HG03025 (cell line): ENCODE data around the gene TTC31.
"Not testable (repeated sequence)": the region's sequence is repeated elsewhere in the genome, so short reads cannot be mapped to it uniquely, and the experiment has no call there.

Experiments
- ATAC-seq: cut with Tn5 transposase; IDR thresholded peaks from one replicate; pipeline ENCODE4 v1.9.1; 2021; ENCODE audit warnings: mild to moderate bottlenecking, moderate library complexity; ENCODE audit not compliant: unreplicated experiment, low FRiP score

The TTC31 gene

GRCh38 chr2:74482801-74483674, at the start of gene TTC31, which contains the start of gene CCDC142:
TTC31 (plus strand) TSS chr2:74483081; CDS start chr2:74483096, 15 bp downstream.
CCDC142 (minus strand) TSS chr2:74482998; CDS start chr2:74482837, 161 bp downstream.
- ATAC-seq, result peak; percentile 82

DNA sequence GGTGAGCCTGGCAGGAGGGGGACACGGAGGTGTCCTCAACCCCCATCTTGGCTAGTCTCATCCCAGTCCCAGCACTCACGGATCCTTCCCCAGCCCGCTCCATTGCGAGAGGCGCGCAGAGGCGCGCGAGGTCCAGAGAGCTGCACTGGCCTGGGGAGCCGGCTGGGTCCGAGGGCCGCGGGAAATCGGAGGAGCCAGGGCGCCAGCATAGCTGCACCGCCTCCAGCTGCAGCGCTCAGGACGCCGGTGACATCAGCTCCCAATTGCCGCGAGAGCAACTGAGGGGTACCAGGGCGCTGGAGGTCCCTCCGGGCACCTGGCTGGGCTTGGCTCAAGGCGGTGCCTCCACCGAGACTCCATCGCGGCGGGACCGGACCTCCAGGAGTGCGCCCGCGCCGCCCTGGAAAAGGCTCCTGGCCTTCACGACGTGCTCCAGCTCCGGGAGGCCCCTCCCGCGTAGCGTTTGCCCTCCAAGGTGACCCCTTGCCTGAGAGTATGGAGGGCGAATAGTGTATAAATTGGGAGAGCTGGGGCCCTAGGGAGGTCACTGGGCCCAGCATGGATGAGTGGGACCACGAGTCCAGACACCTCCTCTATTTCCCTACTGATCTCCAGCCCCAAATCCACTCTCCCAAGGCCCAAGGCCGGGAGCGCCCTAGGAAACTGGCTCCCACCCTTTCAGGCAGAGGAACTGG, 46.6 kb upstream of the TTC31 start:
- ATAC-seq, result no peak

DNA sequence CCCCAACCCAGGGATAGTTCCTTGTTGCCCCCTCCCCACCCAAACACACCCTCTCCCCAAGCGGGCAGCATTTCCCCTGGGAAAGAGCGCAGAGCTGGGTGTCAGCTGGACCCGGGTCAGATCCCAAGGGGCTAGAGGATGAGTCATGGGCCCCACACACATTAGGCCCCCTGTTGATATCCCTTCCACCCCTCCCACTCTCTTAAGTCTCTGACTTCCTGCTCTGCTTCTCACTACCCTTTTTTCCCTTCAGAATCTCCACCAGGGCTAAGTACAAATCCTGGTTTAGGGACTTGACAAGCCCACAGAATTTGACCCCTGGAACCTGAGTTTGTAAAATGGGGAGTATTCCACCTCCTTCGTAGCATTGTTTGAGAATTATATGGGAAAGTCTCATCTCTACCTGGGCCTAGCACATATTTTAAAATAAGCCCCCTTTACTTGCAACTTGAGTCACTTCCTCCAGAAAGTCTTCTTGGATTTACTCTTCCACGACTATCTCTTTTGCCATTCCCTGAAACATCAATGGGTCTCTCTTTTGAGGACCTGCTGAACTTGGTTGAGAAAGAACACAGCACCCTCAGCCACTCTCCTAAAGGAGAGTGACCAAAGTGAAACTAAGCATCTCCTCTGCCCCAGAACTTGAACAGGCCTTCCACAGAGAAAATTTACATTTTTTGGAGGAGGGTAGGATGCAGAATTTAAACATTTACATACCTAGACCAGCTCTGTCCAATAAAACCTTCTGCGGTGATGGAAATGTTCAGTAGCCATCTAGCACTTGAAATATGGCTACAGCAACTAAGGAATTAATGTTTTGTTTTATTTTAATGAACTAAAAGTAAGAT, 45.8 kb upstream of the TTC31 start:
- ATAC-seq, result no peak

DNA sequence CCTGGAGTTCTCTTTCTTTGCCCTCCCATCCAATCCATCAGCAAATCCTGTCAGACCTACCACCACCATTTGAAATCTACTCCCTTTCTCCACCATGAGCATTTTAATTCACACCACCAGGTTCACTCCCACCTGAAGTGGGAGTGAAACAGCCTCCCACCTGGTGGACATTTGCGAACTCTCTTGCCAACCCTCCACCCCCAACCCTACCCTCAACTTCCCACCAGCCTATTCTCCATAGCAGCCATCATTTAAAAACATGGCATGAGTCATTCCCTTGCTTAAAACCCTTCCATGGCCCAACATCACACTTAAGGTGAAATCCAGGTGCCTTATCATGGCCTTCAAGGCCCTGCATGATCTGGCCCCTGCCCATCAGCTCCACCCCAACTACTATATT, 44.6 kb upstream of the TTC31 start:
- ATAC-seq, result no peak

DNA sequence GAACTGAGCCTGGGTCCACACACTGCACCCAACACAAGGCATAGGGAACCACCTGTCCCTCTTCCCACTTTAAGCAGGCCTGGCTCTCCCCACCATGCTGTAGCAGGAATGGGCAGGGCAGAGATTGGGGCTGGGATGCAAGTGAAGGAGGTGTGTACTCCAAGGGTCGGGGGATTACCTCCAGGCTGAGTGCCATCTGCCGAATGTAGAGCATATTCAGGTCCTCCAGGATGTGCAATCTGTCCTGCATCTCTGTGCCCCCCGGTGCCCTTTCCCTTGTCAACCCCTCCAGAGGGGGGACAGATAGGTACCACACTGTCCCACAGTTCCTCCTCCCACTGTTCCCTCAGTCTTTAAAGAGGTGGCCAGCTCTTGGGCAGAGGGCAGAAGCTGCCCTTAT, 43.5 kb upstream of the TTC31 start:
- no peak for ATAC-seq

GRCh38 chr2:74439803-74440377, 43.0 kb upstream of the TTC31 start:
- ATAC-seq, result no peak

DNA sequence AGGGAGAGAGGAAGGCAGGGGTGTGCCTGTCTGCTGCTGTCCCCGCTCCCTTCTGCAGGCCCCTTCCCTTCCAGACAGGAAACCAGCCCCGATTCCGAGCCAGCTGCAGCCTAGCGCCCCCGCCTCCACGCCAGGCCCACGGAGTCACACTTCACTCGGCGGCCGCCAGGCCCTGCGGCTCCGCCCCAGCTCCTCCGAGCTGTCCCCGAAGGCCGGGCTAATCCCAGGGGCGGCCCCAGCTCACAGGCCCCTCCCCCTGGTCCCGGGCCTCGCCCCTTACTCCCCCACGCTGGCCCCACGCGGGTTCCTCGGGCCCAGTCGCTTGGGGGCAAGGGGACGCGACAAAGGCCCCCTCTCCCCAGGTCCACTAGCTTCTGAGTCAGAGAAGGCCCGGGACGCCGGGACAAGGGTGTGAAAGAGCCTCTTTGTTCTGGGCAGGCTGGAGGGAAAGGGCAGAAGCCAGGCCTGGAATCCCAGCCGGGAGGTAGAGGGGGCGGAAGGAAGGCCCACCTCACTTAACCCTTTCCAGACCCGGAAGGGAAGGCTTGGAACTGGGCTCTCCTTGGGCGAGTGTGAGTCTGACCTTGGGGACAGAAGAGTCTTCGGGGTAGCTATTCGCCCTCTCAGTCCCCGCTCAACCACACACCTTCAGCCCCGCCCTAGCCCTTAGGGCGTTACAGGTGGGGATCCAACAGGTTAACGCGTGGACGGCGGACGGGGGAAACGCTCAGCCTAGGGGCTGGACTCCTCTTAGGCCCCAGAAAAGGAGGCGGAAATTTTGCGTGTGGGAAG, 42.3 kb upstream of the TTC31 start:
- peak; percentile 73 for ATAC-seq

DNA sequence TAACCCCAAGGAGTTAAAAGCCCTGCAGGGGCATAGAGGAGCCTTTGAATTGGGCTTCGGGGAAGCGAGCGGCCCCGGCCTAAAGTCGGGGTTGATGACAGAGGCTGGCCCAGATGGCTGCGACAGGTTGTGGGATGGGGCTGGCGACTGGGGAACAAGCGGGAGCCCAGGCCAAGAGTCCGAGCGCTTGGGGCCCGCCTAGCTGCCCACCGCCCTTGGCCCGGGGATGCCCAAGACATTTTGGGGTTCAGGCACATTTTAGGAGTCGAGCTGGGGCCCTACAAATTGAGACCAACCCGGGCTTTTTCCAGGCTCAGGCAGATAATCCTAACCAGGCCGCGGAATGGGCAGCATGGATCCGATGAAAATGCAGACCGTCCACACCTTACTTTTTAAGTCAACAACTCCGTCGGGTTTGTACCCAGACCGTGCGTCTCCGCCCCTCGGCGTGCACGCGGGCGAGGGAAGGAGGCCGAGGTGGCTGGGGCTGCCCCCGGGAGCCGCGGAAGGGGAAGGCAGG, 41.7 kb upstream of the TTC31 start:
- ATAC-seq, result no peak

GRCh38 chr2:74441690-74442482, 41.0 kb upstream of the TTC31 start, which contains the start of gene RTKN:
RTKN (minus strand) TSS chr2:74441937; CDS start chr2:74441816, 121 bp downstream.
- ATAC-seq, result no peak

DNA sequence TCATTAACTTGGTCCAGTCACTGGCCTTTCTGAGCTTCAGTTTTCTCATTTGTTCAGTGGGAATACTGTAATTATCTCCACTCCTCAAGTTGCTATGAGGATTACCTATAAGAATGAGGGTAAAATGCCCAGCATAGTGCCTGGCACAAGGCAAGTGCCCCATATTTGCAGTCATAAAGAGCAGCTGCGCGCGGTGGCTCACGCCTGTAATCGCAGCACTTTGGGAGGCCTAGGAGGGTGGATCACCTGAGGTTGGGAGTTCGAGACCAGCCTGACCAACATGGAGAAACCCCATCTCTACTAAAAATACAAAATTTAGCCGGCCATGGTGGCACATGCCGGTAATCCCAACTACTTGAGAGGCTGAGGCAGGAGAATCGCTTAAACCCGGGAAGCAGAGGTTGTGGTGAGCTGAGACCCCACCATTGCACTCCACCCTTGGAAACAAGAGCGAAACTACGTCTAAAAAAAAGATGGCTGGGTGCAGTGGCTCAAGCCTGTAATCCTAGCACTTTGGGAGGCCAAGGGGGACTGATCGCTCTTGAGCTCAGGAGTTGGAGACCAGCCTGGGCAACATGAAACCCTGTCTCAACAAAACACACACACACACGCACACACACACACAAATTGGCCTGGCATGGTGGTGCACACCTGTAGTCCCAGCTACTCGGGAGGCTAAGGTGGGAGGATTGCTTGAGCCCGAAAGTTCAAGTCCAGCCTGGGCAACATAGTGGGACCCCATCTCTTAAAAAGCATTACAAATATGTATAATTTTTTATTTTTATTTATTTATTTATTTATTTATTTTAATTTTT, 40.2 kb upstream of the TTC31 start:
- not testable (repeated sequence) for ATAC-seq

DNA sequence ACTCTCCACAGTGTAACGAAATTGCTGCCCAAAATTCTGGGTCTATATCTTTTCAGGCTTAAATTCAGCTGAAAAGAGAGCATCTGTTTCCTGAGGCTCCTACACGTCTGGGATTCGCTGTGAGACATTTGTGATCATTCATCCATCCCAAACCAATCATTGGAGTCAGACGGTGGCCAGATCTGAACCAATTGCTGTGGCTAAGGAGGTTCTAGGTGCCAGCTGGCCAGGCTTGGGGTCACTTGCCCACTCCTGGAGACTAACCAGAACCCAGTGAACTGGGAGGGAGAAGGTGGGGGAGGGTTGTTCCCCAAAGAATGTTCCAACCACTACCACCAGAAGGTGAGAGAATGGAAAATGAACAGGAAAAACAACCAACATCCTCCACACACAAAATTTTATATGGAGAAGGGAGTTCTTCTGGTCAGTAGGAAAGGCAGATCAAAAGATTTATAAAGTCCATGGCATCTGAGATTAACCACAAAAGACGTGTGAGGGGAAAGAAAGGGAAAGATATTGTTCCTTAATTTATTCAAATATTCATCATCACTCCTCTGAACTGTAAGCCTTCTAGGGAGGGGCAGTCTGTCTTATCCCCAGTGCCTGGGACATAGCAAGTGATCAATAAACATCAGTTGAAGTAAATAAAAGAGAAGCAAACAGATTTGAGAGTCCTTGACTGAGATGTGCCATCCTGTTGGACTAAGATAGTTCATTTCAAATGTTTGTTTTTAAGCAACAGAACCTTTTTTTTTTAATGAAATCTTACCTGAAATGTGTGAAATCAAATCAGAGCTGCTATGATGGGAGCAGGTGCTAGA, 38.2 kb upstream of the TTC31 start:
- no peak for ATAC-seq

GRCh38 chr2:74447230-74447999, 35.5 kb upstream of the TTC31 start:
- ATAC-seq, result no peak

DNA sequence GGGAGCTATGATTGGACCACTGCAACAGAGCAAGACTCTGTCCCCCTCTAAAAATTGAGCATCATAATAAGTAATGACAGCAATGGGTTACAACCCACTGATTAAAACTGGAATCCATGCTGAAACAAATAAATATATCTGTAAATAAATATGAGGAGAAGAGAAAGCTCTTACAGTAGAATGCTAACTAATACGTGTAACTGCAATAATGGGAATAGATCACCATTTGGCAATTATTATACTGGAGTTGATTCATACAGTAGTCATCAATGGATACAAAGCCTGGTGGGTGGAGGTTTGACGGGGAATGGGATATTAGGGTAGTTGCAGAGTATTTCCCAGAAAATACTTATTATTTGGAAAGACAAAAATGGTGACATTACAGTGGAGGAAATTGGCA, 34.1 kb upstream of the TTC31 start:
- ATAC-seq, result no peak

GRCh38 chr2:74450570-74451190, 32.2 kb upstream of the TTC31 start:
- no peak for ATAC-seq

DNA sequence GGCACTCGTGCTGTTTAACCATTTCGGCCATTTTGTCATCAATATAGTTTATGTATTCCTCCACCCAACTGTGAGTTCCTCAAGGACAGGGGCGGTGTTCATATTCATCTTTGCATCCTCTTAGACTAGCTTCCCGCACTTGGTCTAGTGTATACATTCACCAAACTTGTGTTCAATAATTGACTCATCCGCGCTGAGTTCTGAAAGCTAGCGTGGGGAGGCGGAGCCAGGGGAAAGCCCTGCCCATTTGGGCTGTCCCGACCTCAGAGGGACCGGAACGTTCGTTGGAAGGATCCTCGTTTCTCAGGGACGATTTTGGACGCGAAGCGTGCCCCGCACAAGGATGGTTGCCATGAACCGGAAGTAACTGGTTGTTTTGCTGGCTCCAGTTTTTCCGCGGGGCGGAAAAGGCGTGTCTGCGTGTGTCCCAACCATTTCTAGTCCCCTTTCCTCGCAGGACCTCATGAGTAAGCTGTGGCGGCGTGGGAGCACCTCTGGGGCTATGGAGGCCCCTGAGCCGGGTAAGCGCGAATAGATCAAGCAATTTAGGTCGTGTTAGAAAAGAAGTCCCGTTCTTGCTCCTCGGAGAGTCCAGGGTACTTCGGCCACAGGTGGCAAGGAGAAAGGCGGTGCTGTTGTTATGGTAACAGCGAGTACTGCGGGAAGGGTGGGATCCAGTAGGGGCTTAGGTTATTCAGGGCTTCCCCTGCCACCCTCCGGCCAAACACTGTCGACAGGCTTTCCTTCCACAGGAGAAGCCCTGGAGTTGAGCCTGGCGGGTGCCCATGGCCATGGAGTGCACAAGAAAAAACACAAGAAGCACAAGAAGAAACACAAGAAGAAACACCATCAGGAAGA, 28.0 kb upstream of the TTC31 start, which contains the start of gene INO80B:
TSS of gene INO80B (plus strand) at position 434 of the 858 bp plus-strand sequence. CDS start at position 464, 30 bp downstream.
- peak; percentile 38 for ATAC-seq
